Measurements from ENCODE around the gene ANXA1. TPM values are rescaled to one million over a fixed set of nuclear protein-coding genes. Genes with fewer than 3 reads are reported as not detected.

The ANXA1 gene
- total and polyA plus RNA-seq, 4 donors: 4.8 to 28.6 (median 14.5) TPM

GRCh38 chr9:73157811-73158210 is 6.1 kb downstream of the ANXA1 start:
- no peaks in the 10 kb centered on the region for H3K27me3 ChIP-seq (ENCODE audit: control insufficient read depth in 4 of 4, insufficient read depth in 4 of 4, low read length in 3 of 4)
- no peaks in the 10 kb centered on the region for H3K9me3 ChIP-seq (ENCODE audit: control insufficient read depth in 4 of 4, low read length in 3 of 4)
- no peak for DNase-seq (ENCODE audit: low spot score)
- no peaks in the 10 kb centered on the region for H3K4me1 ChIP-seq (ENCODE audit: control insufficient read depth in 4 of 4, insufficient read depth in 4 of 4, low read length in 3 of 4)
- peaks cover 0 to 2% (median 0%) of the 10 kb centered on the region in 4 donors for H3K36me3 ChIP-seq (ENCODE audit: control insufficient read depth in 4 of 4, insufficient read depth in 3 of 4, low read depth in 1 of 4, low read length in 3 of 4)
- 86% methylated on average over 2 of the region's 2 CpGs for WGBS
- no peak overlapping the region for H3K4me3 ChIP-seq (ENCODE audit: low read depth in 1 of 3, low read length in 3 of 3)
- TF ChIP-seq GABPA (IDR thresholded peaks at IDR 0.05 in 1 of 2, conservative IDR thresholded peaks at IDR 0.05 in 1 of 2) (no peak), EGR1 (IDR thresholded peaks at IDR 0.05; ENCODE audit: low read depth in 2 of 2) (no peak), FOXA2 (IDR thresholded peaks at IDR 0.05) (no peak), MAX (IDR thresholded peaks at IDR 0.05) (no peak), RXRA (IDR thresholded peaks at IDR 0.05) (no peak)
- TF ChIP-seq, protein P1, sequence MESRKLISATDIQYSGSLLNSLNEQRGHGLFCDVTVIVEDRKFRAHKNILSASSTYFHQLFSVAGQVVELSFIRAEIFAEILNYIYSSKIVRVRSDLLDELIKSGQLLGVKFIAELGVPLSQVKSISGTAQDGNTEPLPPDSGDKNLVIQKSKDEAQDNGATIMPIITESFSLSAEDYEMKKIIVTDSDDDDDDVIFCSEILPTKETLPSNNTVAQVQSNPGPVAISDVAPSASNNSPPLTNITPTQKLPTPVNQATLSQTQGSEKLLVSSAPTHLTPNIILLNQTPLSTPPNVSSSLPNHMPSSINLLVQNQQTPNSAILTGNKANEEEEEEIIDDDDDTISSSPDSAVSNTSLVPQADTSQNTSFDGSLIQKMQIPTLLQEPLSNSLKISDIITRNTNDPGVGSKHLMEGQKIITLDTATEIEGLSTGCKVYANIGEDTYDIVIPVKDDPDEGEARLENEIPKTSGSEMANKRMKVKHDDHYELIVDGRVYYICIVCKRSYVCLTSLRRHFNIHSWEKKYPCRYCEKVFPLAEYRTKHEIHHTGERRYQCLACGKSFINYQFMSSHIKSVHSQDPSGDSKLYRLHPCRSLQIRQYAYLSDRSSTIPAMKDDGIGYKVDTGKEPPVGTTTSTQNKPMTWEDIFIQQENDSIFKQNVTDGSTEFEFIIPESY (IDR thresholded peaks at IDR 0.05): no peak
- H3K9ac ChIP-seq (ENCODE audit: low read depth in 1 of 2, low read length in 2 of 2): no peak overlapping the region
- no peak overlapping the region for H3K27ac ChIP-seq (ENCODE audit: low read depth in 1 of 2, low read length in 2 of 2)

DNA sequence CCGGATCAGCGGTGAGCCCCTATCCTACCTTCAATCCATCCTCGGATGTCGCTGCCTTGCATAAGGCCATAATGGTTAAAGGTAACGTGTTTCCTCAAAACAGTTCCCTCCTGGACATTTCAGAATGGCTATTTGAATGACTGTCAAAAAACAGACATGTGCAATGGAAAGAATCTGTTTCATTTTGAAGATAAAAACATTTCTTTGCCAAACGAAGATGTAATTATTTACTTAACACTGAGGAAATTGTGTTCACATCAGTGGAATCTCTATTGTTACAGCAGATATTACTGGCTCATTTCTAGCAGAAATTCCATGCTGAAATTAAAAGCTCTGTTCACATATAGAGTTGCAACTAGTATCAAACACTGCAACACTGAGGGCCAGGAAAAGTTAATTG is 7.1 kb downstream of the ANXA1 start:
- H3K4me1 ChIP-seq (ENCODE audit: control insufficient read depth in 4 of 4, insufficient read depth in 4 of 4, low read length in 3 of 4): no peaks in the 10 kb centered on the region
- H3K36me3 ChIP-seq (ENCODE audit: control insufficient read depth in 4 of 4, insufficient read depth in 3 of 4, low read depth in 1 of 4, low read length in 3 of 4): peaks cover 0 to 2% (median 0%) of the 10 kb centered on the region in 4 donors
- H3K4me3 ChIP-seq (ENCODE audit: low read depth in 1 of 3, low read length in 3 of 3): no peak overlapping the region
- H3K9me3 ChIP-seq (ENCODE audit: control insufficient read depth in 4 of 4, low read length in 3 of 4): no peaks in the 10 kb centered on the region
- DNase-seq (ENCODE audit: low spot score): no peak
- TF ChIP-seq, protein P1 (IDR thresholded peaks at IDR 0.05): no peak
- TF ChIP-seq YY1 (IDR thresholded peaks at IDR 0.05) (no peak), JUND (IDR thresholded peaks at IDR 0.05) (no peak), CTCF (IDR thresholded peaks at IDR 0.05; ENCODE audit: low read depth, low read length, missing input control) (no peak), NR2F2 (IDR thresholded peaks at IDR 0.05) (no peak), FOXA1 (IDR thresholded peaks at IDR 0.05) (no peak), FOXA2 (IDR thresholded peaks at IDR 0.05) (no peak), RAD21 (IDR thresholded peaks at IDR 0.05) (no peak), REST (IDR thresholded peaks at IDR 0.05) (no peak)
- TF ChIP-seq, protein P2, sequence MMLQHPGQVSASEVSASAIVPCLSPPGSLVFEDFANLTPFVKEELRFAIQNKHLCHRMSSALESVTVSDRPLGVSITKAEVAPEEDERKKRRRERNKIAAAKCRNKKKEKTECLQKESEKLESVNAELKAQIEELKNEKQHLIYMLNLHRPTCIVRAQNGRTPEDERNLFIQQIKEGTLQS (IDR thresholded peaks at IDR 0.05): no peak
- WGBS: 84% methylated on average over 6 of the region's 6 CpGs
- H3K27ac ChIP-seq (ENCODE audit: low read depth in 1 of 2, low read length in 2 of 2): no peak overlapping the region
- H3K27me3 ChIP-seq (ENCODE audit: control insufficient read depth in 4 of 4, insufficient read depth in 4 of 4, low read length in 3 of 4): no peaks in the 10 kb centered on the region
- H3K9ac ChIP-seq (ENCODE audit: low read depth in 1 of 2, low read length in 2 of 2): no peak overlapping the region

Data from liver (tissue), 9 donors.